Measurements from ENCODE around the gene PCIF1.

- TF ChIP-seq CTCF (IDR thresholded peaks at IDR 0.05; ENCODE audit: low read depth, low read length, missing input control): no peak
- no peak for TF ChIP-seq MAX (IDR thresholded peaks at IDR 0.05)
- no peak for TF ChIP-seq JUND (IDR thresholded peaks at IDR 0.05)
- no peak for TF ChIP-seq SP1 (IDR thresholded peaks at IDR 0.05)
These were observed 47.7 kb upstream of the PCIF1 start for GRCh38 chr20:45886590-45887345.
